ENCODE data around the gene CCL21. TPM values are rescaled to one million over a fixed set of nuclear protein-coding genes. Genes with fewer than 3 reads are reported as not detected.

CCL21 gene
- total RNA-seq, 1 experiment from 2014 or later: not detected

DNA sequence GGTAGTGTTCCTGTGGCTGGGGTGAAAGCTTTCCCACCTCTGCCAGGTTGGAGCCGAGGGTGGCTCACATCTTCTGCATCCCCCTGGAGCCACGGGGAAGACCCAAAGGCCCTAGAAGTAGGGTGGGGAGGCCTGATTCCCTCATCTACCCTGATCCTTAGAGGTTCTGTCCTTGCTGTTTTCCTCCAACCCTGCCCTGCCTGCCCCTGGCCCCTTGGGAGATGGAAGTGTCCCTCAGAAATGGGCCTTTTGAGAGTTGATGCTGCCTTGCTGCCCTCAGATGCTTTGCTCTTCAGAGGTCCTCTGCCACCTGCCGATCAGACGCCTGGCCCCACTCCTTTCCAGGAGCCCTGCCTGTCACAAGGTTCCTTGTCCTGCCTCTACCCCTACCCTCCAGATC, 25.1 kb downstream of the CCL21 start:
- H3K27me3 Mint-ChIP-seq (ENCODE audit: insufficient read depth, unreplicated experiment): no peaks in the 10 kb centered on the region
- DNase-seq (ENCODE audit: unreplicated experiment): no peak
- H3K9me3 Mint-ChIP-seq (ENCODE audit: unreplicated experiment): no peaks in the 10 kb centered on the region
- TF ChIP-seq, protein P1, sequence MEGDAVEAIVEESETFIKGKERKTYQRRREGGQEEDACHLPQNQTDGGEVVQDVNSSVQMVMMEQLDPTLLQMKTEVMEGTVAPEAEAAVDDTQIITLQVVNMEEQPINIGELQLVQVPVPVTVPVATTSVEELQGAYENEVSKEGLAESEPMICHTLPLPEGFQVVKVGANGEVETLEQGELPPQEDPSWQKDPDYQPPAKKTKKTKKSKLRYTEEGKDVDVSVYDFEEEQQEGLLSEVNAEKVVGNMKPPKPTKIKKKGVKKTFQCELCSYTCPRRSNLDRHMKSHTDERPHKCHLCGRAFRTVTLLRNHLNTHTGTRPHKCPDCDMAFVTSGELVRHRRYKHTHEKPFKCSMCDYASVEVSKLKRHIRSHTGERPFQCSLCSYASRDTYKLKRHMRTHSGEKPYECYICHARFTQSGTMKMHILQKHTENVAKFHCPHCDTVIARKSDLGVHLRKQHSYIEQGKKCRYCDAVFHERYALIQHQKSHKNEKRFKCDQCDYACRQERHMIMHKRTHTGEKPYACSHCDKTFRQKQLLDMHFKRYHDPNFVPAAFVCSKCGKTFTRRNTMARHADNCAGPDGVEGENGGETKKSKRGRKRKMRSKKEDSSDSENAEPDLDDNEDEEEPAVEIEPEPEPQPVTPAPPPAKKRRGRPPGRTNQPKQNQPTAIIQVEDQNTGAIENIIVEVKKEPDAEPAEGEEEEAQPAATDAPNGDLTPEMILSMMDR (IDR thresholded peaks at IDR 0.05; ENCODE audit: unreplicated experiment): no peak
- no peak overlapping the region for H3K4me3 Mint-ChIP-seq (ENCODE audit: unreplicated experiment)
- no peaks in the 10 kb centered on the region for H3K4me1 Mint-ChIP-seq (ENCODE audit: insufficient read depth, unreplicated experiment)
- BruUV-seq (replicated peaks): no TSS peak
- intact Hi-C loops (cut with micrococcal nuclease): no loop called here
- H3K36me3 Mint-ChIP-seq (ENCODE audit: insufficient read depth, unreplicated experiment): peaks cover 14% of the 10 kb centered on the region
- ChIA-PET POLR2A (interaction anchor here (1.2 kb wide), 1 partner anchor 8 kb away, joined by 3 read pairs; no protein-coding TSS in a partner anchor), CTCF (no interaction called here)
- no peak overlapping the region for H3K27ac Mint-ChIP-seq (ENCODE audit: low read depth, unreplicated experiment)

DNA sequence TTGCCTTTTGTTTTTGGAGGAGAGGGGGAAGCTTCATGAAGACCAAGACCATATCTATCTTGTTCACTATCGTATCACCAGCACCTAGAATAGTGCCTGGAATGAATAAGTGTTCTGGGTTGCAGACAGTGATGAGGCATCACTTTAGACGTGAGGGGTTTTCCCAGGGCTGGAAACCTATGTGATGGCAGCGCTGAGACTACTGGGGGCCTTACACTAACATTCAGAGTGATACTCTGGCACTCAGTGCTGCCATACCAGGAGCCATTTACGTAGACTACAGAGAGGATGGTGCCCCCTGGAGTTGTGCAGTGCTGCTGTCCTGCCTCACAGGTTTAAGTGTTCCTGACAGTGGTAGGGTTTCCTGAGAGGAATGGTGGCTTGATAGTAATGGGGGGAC, 25.8 kb downstream of the CCL21 start:
- intact Hi-C loops (cut with micrococcal nuclease): no loop called here
- no peak overlapping the region for H3K4me3 Mint-ChIP-seq (ENCODE audit: unreplicated experiment)
- ChIA-PET CTCF (interaction anchor here (0.6 kb wide), 1 partner anchor 21 kb away, joined by 3 read pairs; no protein-coding TSS in a partner anchor), POLR2A (interaction anchor here (0.5 kb wide), 1 partner anchor 73 kb away, joined by 3 read pairs; no protein-coding TSS in a partner anchor)
- H3K9me3 Mint-ChIP-seq (ENCODE audit: unreplicated experiment): no peaks in the 10 kb centered on the region
- TF ChIP-seq, protein P1 (IDR thresholded peaks at IDR 0.05; ENCODE audit: unreplicated experiment): no peak
- H3K27me3 Mint-ChIP-seq (ENCODE audit: insufficient read depth, unreplicated experiment): no peaks in the 10 kb centered on the region
- no peak for DNase-seq (ENCODE audit: unreplicated experiment)
- no peak overlapping the region for H3K27ac Mint-ChIP-seq (ENCODE audit: low read depth, unreplicated experiment)
- no TSS peak for BruUV-seq (replicated peaks)
- H3K36me3 Mint-ChIP-seq (ENCODE audit: insufficient read depth, unreplicated experiment): peaks cover 14% of the 10 kb centered on the region
- no peaks in the 10 kb centered on the region for H3K4me1 Mint-ChIP-seq (ENCODE audit: insufficient read depth, unreplicated experiment)

DNA sequence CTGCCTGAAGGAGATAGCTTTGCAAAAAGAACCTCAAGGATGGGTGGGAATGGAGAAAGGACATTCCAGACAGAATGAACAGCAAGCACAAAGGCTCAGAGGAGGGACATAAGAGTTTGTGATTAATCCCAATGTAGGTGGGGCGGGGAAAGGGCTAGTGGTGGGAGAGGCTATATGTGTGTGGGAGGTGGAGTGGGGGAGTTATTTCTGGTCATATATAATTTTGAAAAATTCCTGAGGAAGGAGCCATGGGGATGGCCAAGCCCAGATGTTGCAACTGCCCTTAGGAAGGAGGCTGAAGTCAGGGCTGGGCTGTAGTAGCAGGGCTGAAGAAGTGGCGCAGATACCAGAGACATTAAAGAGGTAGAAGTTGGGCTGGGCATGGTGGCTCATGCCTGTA, 34.1 kb downstream of the CCL21 start:
- DNase-seq (ENCODE audit: unreplicated experiment): no peak
- H3K4me1 Mint-ChIP-seq (ENCODE audit: insufficient read depth, unreplicated experiment): no peaks in the 10 kb centered on the region
- H3K4me3 Mint-ChIP-seq (ENCODE audit: unreplicated experiment): no peak overlapping the region
- CTCF ChIA-PET: interaction anchor here (0.5 to 1.5 kb wide), 5 partner anchors 26 to 461 kb away, joined by 3 to 5 read pairs (median 3); no protein-coding TSS in a partner anchor
- POLR2A ChIA-PET: no interaction called here
- peaks cover 7% of the 10 kb centered on the region for H3K36me3 Mint-ChIP-seq (ENCODE audit: insufficient read depth, unreplicated experiment)
- BruUV-seq (replicated peaks): no TSS peak
- TF ChIP-seq, protein P1 (IDR thresholded peaks at IDR 0.05; ENCODE audit: unreplicated experiment): no peak
- no peak overlapping the region for H3K27ac Mint-ChIP-seq (ENCODE audit: low read depth, unreplicated experiment)
- no peaks in the 10 kb centered on the region for H3K9me3 Mint-ChIP-seq (ENCODE audit: unreplicated experiment)
- H3K27me3 Mint-ChIP-seq (ENCODE audit: insufficient read depth, unreplicated experiment): no peaks in the 10 kb centered on the region
- intact Hi-C loops (cut with micrococcal nuclease): loop anchor here (1.0 kb wide), 1 partner anchor 26 kb away; no protein-coding TSS in a partner anchor

DNA sequence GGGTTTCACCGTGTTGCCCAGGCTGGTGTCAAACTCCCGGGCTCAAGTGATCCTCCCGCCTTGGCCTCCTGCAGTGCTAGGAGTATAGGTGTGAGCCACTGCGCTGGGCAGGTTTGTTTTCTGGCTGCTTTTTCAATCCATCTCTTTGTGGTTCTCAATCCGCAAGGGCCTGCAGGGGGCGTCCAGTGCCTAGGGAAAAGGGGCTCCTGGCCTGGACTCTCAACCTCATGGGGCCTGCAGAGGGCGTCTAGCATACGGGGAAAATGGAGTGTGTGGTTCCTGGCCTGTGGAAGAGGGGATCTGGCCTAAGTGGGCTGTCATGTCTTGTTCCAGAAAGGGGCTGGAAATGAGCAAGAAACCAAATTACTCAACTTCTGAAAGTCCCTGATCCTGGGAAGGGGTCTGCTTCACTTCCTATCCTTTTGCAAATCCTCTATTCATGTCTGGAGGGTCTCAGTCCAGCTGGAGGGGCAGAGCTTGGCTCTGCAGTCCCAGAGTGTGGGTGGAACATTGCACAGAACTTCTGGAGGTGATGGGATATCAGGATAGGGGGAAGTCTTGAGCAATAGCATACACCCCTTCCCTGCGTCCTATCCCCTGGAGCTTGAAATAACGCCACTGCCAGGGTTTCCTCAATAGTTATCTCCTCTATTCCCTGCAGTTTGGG, 34.8 kb downstream of the CCL21 start:
- peaks cover 5% of the 10 kb centered on the region for H3K36me3 Mint-ChIP-seq (ENCODE audit: insufficient read depth, unreplicated experiment)
- no TSS peak for BruUV-seq (replicated peaks)
- H3K4me3 Mint-ChIP-seq (ENCODE audit: unreplicated experiment): no peak overlapping the region
- TF ChIP-seq, protein P1 (IDR thresholded peaks at IDR 0.05; ENCODE audit: unreplicated experiment): peak; percentile 54
- no peaks in the 10 kb centered on the region for H3K9me3 Mint-ChIP-seq (ENCODE audit: unreplicated experiment)
- no peaks in the 10 kb centered on the region for H3K27me3 Mint-ChIP-seq (ENCODE audit: insufficient read depth, unreplicated experiment)
- H3K4me1 Mint-ChIP-seq (ENCODE audit: insufficient read depth, unreplicated experiment): no peaks in the 10 kb centered on the region
- no peak overlapping the region for H3K27ac Mint-ChIP-seq (ENCODE audit: low read depth, unreplicated experiment)
- POLR2A ChIA-PET: interaction anchor here (0.7 kb wide), 1 partner anchor 1152 kb away, joined by 3 read pairs; no protein-coding TSS in a partner anchor
- intact Hi-C loops (cut with micrococcal nuclease): loop anchor here (1.0 kb wide), 1 partner anchor 27 kb away; no protein-coding TSS in a partner anchor
- peak; percentile 69 for DNase-seq (ENCODE audit: unreplicated experiment)
- CTCF ChIA-PET: interaction anchor here (0.6 to 1.8 kb wide), 6 partner anchors 27 to 820 kb away, joined by 3 to 4 read pairs (median 3); no protein-coding TSS in a partner anchor

Measured in MCF 10A (cell line).